ENCODE results near the gene SEMA4D.

DNA sequence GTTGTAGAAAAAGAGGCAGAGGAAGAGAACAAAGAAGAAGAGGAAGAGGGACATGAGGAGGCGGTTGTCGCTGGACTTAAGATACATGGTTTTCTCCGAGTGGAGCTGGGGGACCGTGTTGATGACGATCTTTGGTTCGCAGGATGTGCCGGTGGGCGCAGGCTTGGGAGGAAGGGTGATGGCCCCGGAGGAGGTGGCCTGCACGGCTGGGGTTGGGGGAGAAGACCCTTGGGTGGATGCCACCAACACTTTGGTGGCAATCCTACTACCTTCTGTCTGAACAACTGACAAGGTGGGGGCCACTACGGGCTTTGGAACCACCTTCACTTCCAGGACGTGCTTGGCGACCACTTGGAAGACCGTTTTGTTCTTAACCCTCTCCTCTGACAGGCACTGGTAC, 118.9 kb downstream of the SEMA4D start:
- TF ChIP-seq CTCF (conservative IDR thresholded peaks at IDR 0.05) (no peak), EZH2 (IDR thresholded peaks at IDR 0.05; ENCODE audit: low read depth) (no peak)

Measured in PC-9 (cell line).